SK-N-MC (cell line): ENCODE results near the gene PSMD5.

Experiments
- DNase-seq: peaks from one replicate; pipeline ENCODE4 v3.0.0-alpha.2; 2011; ENCODE audit warnings: low read depth, low spot score
- H3K27ac ChIP-seq: fragments of 200-600 bp; sonication (generic); 2 replicates; pipeline ENCODE4 v1.5.1; 2016; ENCODE audit warnings: mixed run types
- H3K36me3 ChIP-seq: fragments of 200-600 bp; sonication (generic); 2 replicates; pipeline ENCODE4 v1.6.1; 2017; ENCODE audit warnings: antibody characterized with exemption, low read length, mixed read lengths; ENCODE audit not compliant: insufficient read depth
- H3K4me3 ChIP-seq: fragments of 200-600 bp; sonication (generic); 2 replicates; pipeline ENCODE4 v1.5.1; 2016
- H3K9ac ChIP-seq: fragments of 200-600 bp; sonication (generic); 2 replicates; pipeline ENCODE4 v1.8.0; 2017; ENCODE audit warnings: mixed run types, mixed read lengths; ENCODE audit not compliant: insufficient read length
- H3K9me3 ChIP-seq: fragments of 200-600 bp; sonication (generic); 2 replicates; pipeline ENCODE4 v1.6.1; 2017; ENCODE audit warnings: low read depth, mild to moderate bottlenecking, antibody characterized with exemption, low read length, moderate library complexity, mixed read lengths
- EZH2 ChIP-seq: fragments of 200-600 bp; sonication (generic); IDR thresholded peaks from one replicate; pipeline ENCODE4 v1.6.1; 2017; ENCODE audit warnings: antibody characterized with exemption
- FOXP2 ChIP-seq: optimal IDR thresholded peaks from 2 replicates; pipeline ENCODE3; 2011; ENCODE audit warnings: mild to moderate bottlenecking, moderate library complexity; ENCODE audit not compliant: insufficient read depth; ENCODE audit errors: extremely low read length, control extremely low read depth
- POLR2AphosphoS5 ChIP-seq: IDR thresholded peaks from 2 replicates; pipeline ENCODE4 v1.6.1; 2012; ENCODE audit warnings: mild to moderate bottlenecking, low read depth, low read length, borderline replicate concordance

PSMD5 gene

DNA sequence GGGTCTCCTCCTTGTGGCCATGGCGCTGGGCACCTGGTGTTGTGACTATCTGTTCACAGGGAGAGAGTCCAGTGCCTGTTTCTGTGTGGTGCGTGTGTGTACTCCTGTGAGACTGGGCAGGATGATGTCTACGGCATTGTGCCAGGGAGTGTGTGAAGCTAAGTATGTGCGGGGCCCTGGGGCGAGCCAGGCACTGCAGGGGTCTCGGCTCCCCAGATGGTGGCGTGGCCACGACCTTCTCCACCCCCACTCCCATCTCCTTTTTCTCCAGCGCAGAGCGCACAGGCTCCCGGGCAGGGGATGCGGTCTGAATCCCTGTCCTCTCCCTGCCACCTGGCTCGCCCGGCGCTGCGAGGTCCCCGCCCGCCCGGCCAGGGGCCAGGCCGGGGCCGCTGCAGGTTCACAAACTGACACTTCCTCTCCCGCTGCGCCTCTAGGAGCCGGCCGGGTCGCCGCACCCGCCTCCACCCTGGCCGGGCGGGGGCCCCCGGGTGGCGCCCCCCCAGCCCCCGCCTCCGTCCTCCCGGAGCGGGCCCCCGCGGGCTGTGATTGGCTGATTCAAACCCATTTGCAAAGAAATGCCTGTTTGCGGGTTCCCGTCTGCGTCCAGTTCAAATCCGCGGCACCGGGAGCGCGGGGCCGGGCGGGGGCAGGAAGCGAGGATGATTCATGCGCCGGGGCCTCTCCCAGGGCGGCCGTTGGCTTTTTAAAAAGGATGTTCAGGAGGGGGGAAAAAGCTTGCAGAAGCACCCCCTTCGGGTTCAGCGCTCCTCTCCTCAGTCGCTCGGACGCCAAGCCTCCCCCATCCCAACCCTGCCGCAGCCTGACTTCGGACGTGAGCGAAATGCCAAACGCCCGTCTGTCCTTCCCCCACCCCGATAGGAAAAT, 33.5 kb upstream of the PSMD5 start:
- H3K36me3 ChIP-seq, result peaks cover 9% of the 10 kb centered on the region; the same call in 1 of the 2 replicates
- DNase-seq, result no peak
- peak overlapping the region; percentile 44 for H3K27ac ChIP-seq
- peak overlapping the region; percentile 85 for H3K9ac ChIP-seq
- TF ChIP-seq EZH2 (no peak), POLR2AphosphoS5 (peak; percentile 45; the same call in 1 of the 2 replicates)
- H3K9me3 ChIP-seq, result no peaks in the 10 kb centered on the region
- peak overlapping the region; percentile 89 for H3K4me3 ChIP-seq

DNA sequence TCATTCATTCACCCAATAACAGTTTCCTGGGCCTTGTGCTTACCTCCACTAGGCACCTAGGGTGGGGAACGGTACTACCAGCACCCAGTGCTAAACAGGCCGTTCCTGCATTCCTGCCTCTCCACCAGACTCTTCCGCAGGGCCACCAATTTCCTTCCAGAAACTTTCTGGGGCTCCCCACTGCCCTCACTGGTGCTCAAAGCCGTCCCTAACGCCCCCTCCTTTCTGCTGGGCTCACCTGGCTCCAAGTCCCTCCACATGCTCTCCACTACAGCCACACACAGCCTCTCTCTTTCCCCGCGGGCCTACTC, 32.9 kb upstream of the PSMD5 start:
- peaks cover 9% of the 10 kb centered on the region; the same call in 1 of the 2 replicates for H3K36me3 ChIP-seq
- peak overlapping the region; percentile 89 for H3K4me3 ChIP-seq
- H3K9me3 ChIP-seq, result no peaks in the 10 kb centered on the region
- no peak overlapping the region for H3K9ac ChIP-seq
- DNase-seq, result no peak
- TF ChIP-seq EZH2 (no peak), FOXP2 (no peak), POLR2AphosphoS5 (no peak)
- 0 out of 2 replicates have a peak overlapping the region, but pooled peaks have one; percentile 44 for H3K27ac ChIP-seq

DNA sequence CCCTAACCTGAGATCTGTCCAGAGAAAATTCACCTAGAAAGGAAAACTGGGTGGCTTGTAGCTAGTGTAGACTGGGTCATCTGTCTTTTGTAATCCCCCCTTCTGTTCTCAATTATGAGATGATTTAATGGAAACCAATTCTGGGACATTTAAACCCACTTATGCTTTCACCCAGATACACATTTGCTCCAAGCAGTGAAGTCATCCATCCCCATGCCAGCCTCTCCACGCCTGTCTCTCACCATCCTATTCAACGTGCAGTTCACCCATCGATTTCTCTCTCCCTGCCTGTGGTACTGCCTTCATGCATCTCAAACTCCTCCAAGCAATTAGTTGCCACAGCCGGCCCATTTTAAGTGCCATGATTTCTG, 32.5 kb upstream of the PSMD5 start:
- H3K4me3 ChIP-seq, result no peak overlapping the region
- peaks cover 9% of the 10 kb centered on the region; the same call in 1 of the 2 replicates for H3K36me3 ChIP-seq
- TF ChIP-seq FOXP2 (no peak), EZH2 (no peak), POLR2AphosphoS5 (no peak)
- no peak for DNase-seq
- no peaks in the 10 kb centered on the region for H3K9me3 ChIP-seq
- no peak overlapping the region for H3K9ac ChIP-seq
- peak overlapping the region; percentile 46 for H3K27ac ChIP-seq

DNA sequence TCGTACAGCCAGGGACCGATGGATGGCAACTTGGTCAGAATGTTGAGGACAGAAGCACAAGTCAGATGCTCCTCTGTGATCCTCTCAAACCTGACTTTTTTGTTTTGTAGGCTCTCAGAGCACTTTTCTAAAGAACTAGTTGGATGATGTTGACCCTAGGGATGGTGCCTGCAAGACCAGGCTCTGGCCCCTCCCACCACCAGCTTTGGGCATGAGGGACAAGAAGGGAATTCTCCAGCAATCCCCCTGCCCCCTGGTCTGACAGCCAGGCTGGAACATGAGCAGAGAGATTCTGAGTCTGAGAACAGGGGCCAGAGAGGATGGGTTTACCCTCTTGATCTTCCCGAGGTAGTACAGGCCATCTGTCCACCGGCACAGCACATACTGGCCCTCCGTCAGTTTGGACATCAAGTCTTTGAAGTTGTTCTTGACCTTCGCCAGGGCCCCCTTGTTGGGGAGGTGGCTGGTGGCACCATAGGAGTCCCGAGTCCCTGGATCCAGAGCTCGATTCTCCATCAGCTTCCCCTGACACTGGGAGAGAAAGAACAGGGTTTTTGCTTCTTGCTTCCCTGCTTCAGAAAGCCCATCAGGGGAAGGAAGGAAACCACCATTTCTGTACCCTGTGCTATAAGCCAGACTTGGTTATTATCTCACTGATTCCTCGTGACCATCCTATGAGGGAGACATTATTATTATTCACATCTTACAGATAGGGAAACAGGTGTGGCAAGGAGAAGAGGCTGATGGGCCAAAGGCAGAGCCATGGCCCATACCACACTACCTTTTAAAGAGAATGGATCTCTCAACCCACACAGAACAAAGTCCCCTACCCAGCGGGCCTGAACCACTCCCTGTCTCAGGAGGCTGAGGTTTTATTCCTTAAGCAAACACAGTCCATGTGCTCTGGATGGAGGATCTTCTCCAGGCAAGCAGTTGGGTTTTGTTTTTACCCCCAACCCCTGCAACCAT, 31.8 kb upstream of the PSMD5 start:
- Histone ChIP-seq H3K9me3 (no peaks in the 10 kb centered on the region), H3K27ac (peak overlapping the region; percentile 46), H3K9ac (no peak overlapping the region), H3K36me3 (peaks cover 9% of the 10 kb centered on the region; the same call in 1 of the 2 replicates), H3K4me3 (no peak overlapping the region)
- TF ChIP-seq EZH2 (no peak), FOXP2 (no peak), POLR2AphosphoS5 (no peak)
- no peak for DNase-seq

DNA sequence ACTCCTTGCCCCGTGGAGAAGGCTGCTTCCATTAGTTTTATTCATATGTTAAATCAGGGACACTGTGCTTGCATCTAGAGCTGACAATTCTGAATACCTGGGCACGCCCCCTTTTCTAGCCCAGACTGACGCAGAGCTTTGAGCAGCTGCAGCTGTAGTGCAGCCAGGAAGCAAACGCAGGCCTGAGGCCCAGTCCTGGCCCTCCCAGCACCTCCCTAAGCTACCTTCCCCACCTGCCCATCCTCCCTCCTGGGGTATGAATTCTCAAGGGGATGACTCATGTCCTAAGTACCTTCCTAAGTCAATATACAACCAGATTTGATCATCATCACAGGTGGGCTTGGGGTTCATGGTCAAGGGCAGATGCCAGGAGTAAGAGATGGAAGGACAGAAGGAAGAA, 30.8 kb upstream of the PSMD5 start:
- TF ChIP-seq FOXP2 (no peak), EZH2 (no peak), POLR2AphosphoS5 (no peak)
- Histone ChIP-seq H3K36me3 (peaks cover 9% of the 10 kb centered on the region; the same call in 1 of the 2 replicates), H3K9me3 (no peaks in the 10 kb centered on the region), H3K4me3 (no peak overlapping the region), H3K9ac (no peak overlapping the region), H3K27ac (no peak overlapping the region)
- no peak for DNase-seq

DNA sequence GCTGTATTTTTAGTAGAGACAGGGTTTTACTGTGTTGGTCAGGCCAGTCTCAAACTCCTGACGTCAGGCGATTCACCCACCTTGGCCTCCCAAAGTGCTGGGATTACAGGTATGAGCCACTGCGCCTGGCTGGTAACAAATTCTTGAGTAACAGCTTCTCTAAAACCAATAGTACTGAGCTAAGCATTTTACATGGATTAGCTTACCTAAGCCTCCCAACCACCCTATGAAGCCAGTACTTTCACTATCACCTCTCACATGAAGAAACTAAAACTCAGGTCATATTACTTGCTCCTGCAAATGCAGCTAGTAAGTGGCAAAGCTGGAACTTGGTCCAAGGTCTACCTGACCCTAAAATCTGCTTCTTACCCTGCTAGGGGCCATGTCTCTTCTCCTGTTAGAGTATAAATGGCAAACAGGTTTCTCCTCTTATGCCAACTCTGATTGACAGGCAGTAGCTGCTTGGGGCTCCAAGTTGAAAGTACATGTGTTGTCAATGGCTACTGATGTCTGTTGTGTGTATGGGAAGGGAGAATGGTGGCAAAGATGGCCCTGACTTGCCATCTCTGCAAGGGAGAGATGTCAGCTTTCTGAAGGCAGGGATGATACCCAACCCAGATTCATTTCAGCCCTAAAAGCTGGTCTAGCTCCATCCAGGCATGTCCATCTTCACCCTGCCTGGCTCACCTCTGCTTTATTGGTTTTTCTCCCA, 30.2 kb upstream of the PSMD5 start:
- TF ChIP-seq EZH2 (no peak), POLR2AphosphoS5 (no peak), FOXP2 (no peak)
- Histone ChIP-seq H3K36me3 (peaks cover 9% of the 10 kb centered on the region; the same call in 1 of the 2 replicates), H3K27ac (no peak overlapping the region), H3K9me3 (no peaks in the 10 kb centered on the region), H3K4me3 (no peak overlapping the region), H3K9ac (no peak overlapping the region)
- no peak for DNase-seq

DNA sequence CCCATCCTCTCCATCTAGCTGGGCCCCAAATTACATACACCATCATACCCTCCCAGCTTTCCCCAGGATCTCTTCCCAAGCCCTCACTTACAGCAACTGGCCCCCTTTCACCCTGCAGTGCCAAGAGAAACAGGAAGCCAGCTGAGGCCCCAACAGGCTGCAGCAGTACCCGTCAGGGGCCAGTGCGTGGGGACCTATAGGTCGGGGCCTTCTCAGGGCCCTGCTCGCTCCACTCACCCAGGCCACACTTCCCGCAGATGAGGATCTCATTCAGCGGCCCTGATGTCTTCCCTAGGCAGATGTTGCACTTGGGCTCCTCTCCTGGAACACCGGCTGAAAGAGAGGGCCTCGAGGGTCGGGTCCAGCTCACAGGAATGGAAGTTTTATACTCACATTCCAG, 27.5 kb upstream of the PSMD5 start:
- H3K36me3 ChIP-seq, result peaks cover 9% of the 10 kb centered on the region; the same call in 1 of the 2 replicates
- H3K4me3 ChIP-seq, result no peak overlapping the region
- no peaks in the 10 kb centered on the region for H3K9me3 ChIP-seq
- no peak overlapping the region for H3K9ac ChIP-seq
- TF ChIP-seq POLR2AphosphoS5 (no peak), EZH2 (no peak), FOXP2 (no peak)
- no peak for DNase-seq
- no peak overlapping the region for H3K27ac ChIP-seq

DNA sequence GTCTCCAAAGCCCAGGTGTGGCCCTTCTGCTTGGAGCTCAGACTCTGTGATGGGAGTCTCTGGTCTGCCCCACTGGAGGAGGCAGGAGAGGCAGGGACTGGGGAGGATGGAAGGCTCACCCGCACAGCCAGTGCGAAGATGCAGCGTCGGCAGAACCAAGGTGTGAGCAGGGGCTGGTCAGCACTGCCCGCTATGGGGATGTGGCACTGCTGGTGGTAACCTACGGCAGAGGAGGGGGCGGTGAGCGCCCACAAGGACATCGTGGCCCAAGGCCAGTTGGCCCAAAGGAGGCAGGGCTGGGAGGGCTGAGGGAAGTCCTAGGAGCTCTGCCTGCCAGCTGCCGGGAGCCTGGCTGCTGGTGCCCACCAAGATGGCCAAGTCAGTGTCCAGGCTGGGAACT, 27.0 kb upstream of the PSMD5 start:
- Histone ChIP-seq H3K9ac (no peak overlapping the region), H3K4me3 (no peak overlapping the region), H3K9me3 (no peaks in the 10 kb centered on the region), H3K36me3 (peaks cover 9% of the 10 kb centered on the region; the same call in 1 of the 2 replicates), H3K27ac (no peak overlapping the region)
- TF ChIP-seq EZH2, result no peak
- DNase-seq, result no peak
